DOHH2 (cell line): ENCODE results near the gene SDF2.

ENCODE experiments used
- EZH2phosphoT487 ChIP-seq: fragments of 200-600 bp; sonication (generic); IDR thresholded peaks from 2 replicates; pipeline ENCODE4 v1.6.1; 2017; ENCODE audit warnings: borderline replicate concordance, mild to moderate bottlenecking, antibody characterized with exemption, low read length, moderate library complexity, mixed read lengths
- TF ChIP-seq, protein P1 (sequence below): fragments of 200-600 bp; sonication (generic); IDR thresholded peaks from one replicate; pipeline ENCODE4 v1.5.1; 2014; ENCODE audit warnings: antibody characterized with exemption, mild to moderate bottlenecking, low read depth, low read length; ENCODE audit not compliant: poor library complexity, severe bottlenecking

DNA sequence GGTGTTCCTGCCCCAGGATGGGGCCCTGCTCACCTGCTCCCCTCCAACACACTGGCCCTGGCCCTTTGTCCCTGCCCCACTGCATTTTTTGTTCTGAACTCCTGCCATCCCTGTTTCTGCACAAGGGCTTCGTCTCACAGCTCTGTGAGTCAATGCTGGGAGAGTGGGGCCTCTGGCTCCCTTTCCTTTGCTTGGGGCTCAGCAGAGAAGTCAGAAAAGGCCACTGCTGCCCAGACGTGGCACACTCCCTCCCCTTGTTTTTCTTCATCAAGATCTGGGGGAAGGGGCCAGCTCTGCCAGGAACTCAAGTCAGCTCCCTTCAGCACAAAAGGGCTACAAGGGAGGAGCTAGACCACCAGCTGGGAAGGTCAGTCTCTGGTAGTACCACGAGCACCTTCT lies 41.0 kb upstream of the SDF2 start:
- TF ChIP-seq, protein P1, sequence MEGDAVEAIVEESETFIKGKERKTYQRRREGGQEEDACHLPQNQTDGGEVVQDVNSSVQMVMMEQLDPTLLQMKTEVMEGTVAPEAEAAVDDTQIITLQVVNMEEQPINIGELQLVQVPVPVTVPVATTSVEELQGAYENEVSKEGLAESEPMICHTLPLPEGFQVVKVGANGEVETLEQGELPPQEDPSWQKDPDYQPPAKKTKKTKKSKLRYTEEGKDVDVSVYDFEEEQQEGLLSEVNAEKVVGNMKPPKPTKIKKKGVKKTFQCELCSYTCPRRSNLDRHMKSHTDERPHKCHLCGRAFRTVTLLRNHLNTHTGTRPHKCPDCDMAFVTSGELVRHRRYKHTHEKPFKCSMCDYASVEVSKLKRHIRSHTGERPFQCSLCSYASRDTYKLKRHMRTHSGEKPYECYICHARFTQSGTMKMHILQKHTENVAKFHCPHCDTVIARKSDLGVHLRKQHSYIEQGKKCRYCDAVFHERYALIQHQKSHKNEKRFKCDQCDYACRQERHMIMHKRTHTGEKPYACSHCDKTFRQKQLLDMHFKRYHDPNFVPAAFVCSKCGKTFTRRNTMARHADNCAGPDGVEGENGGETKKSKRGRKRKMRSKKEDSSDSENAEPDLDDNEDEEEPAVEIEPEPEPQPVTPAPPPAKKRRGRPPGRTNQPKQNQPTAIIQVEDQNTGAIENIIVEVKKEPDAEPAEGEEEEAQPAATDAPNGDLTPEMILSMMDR: no peak
- TF ChIP-seq EZH2phosphoT487: no peak
